HCT116 (cell line): ENCODE data around the gene DDX18. TPM values are rescaled to one million over a fixed set of nuclear protein-coding genes. Genes with fewer than 3 reads are reported as not detected.

Source experiments
- ATAC-seq: fragments of 200-7000 bp; cut with Tn5 transposase; 2 replicates; pipeline ENCODE4 v1.9.1; 2020; ENCODE audit warnings: mild to moderate bottlenecking, moderate library complexity
- BruUV-seq: library from RNA; stranded (reverse); fragments of 400-500 nt; replicated peaks from 2 replicates; lab custom pipeline; 2021; lab: Mats Ljungman, UMichigan
- CTCF ChIA-PET: fragments of 300-600 bp; sonication (Branson Sonifier 250); formaldehyde crosslinking; loops from one replicate; lab custom pipeline; 2021; ENCODE audit warnings: antibody characterized with exemption; lab: Charles Lee
- POLR2A ChIA-PET: fragments of 300-600, 350-600 bp; sonication (Branson Sonifier 250); formaldehyde crosslinking; loops from one replicate; lab custom pipeline; 2021; ENCODE audit warnings: antibody characterized with exemption; lab: Charles Lee
- RAD21 ChIA-PET, 2 experiments: fragments of 300-600 bp; sonication (Branson Sonifier 250); formaldehyde crosslinking; loops; one replicate each; lab custom pipeline; 2023; ENCODE audit warnings: low total read pairs in 2 of 2; ENCODE audit not compliant: uncharacterized antibody in 2 of 2, unreplicated experiment in 2 of 2, low non-redundant PET in 1 of 2; lab: Charles Lee
- DNase-seq: peaks from one replicate; pipeline ENCODE4 v3.0.0-alpha.2; 2010; ENCODE audit warnings: low read depth, low spot score
- H2AFZ ChIP-seq: fragments of 200-600 bp; shearing (Covaris generic), sonication (generic); 2 replicates; pipeline ENCODE4 v1.6.1; 2017; ENCODE audit warnings: low read depth, mixed run types, mixed read lengths, antibody characterized with exemption, low read length; ENCODE audit not compliant: poor library complexity, severe bottlenecking
- H3K27ac ChIP-seq: 2 replicates; pipeline ENCODE4 v1.5.1; 2012; ENCODE audit warnings: low read depth, low read length
- H3K27me3 ChIP-seq: fragments of 200-600 bp; sonication (generic); 2 replicates; pipeline ENCODE4 v1.6.1; 2016; ENCODE audit warnings: mixed run types, low read length, mixed read lengths; ENCODE audit not compliant: insufficient read depth
- H3K36me3 ChIP-seq, 2 experiments: fragments of 200-500 bp in 1 of 2; fragments of 200-600 bp in 1 of 2; sonication (Bioruptor generic) in 1 of 2; sonication (generic) in 1 of 2; 2 replicates each; pipeline versions ENCODE4 v1.5.1 to v1.6.1; 2014 to 2016; ENCODE audit warnings: low read length in 2 of 2, inconsistent platforms in 1 of 2, mixed read lengths in 1 of 2, mixed run types in 1 of 2; ENCODE audit not compliant: insufficient read depth in 2 of 2, control insufficient read depth in 1 of 2
- H3K4me1 ChIP-seq, 2 experiments: fragments of 200-600 bp in 1 of 2; sonication (generic) in 1 of 2; 2 replicates each; pipeline versions ENCODE4 v1.5.1 to v1.6.1; 2012 to 2017; ENCODE audit warnings: low read length in 2 of 2, inconsistent platforms in 1 of 2, mild to moderate bottlenecking in 1 of 2, mixed read lengths in 1 of 2, mixed run types in 1 of 2, moderate library complexity in 1 of 2; ENCODE audit not compliant: insufficient read depth in 2 of 2, control insufficient read depth in 1 of 2
- H3K4me2 ChIP-seq: fragments of 200-600 bp; sonication (generic); 2 replicates; pipeline ENCODE4 v1.6.1; 2017; ENCODE audit warnings: mixed run types, low read length, mixed read lengths
- H3K4me3 ChIP-seq, 2 experiments: fragments of 200-600 bp in 1 of 2; sonication (generic) in 1 of 2; replicated peaks in 1 of 2; 2 replicates each; pipeline ENCODE4 v1.5.1; 2011 to 2016; ENCODE audit warnings: low read length in 2 of 2, control low read depth in 1 of 2, low read depth in 1 of 2, mild to moderate bottlenecking in 1 of 2, mixed read lengths in 1 of 2, mixed run types in 1 of 2
- H3K79me2 ChIP-seq: fragments of 200-600 bp; sonication (generic); 2 replicates; pipeline ENCODE4 v1.6.1; 2017; ENCODE audit warnings: mild to moderate bottlenecking, mixed run types, low read length, moderate library complexity, mixed read lengths; ENCODE audit not compliant: insufficient read depth
- H3K9ac ChIP-seq: fragments of 200-600 bp; sonication (generic); 2 replicates; pipeline ENCODE4 v1.6.1; 2016; ENCODE audit warnings: low read length, mixed read lengths
- H3K9me2 ChIP-seq: fragments of 200-600 bp; sonication (generic), shearing (Covaris generic); 2 replicates; pipeline ENCODE4 v1.6.1; 2017; ENCODE audit warnings: mixed run types, mild to moderate bottlenecking, moderate library complexity; ENCODE audit not compliant: insufficient read depth
- H3K9me3 ChIP-seq, 2 experiments: fragments of 200-500 bp in 1 of 2; fragments of 200-600 bp in 1 of 2; sonication (Bioruptor generic) in 1 of 2; sonication (generic) in 1 of 2; 2 replicates each; pipeline ENCODE4 v1.6.1; 2014 to 2017; ENCODE audit warnings: low read length in 2 of 2, mixed read lengths in 2 of 2, inconsistent platforms in 1 of 2, low read depth in 1 of 2, mild to moderate bottlenecking in 1 of 2, mixed run types in 1 of 2, moderate library complexity in 1 of 2; ENCODE audit not compliant: control insufficient read depth in 1 of 2, insufficient read depth in 1 of 2
- H4K20me1 ChIP-seq: fragments of 200-600 bp; sonication (generic), shearing (Covaris generic); 2 replicates; pipeline ENCODE4 v1.6.1; 2017; ENCODE audit warnings: mixed run types, mild to moderate bottlenecking, moderate library complexity; ENCODE audit not compliant: insufficient read depth
- CBX3 ChIP-seq: IDR thresholded peaks from 2 replicates; pipeline ENCODE4 v1.6.1; 2012; ENCODE audit warnings: low read depth
- CEBPB ChIP-seq: IDR thresholded peaks from 2 replicates; pipeline ENCODE4 v1.6.1; 2012; ENCODE audit warnings: low read depth
- EGR1 ChIP-seq: IDR thresholded peaks from 2 replicates; pipeline ENCODE4 v1.6.1; 2012; ENCODE audit warnings: low read depth
- ELF1 ChIP-seq: IDR thresholded peaks from 2 replicates; pipeline ENCODE4 v1.6.1; 2012; ENCODE audit warnings: low read depth, borderline replicate concordance
- EZH2phosphoT487 ChIP-seq: fragments of 200-600 bp; IDR thresholded peaks from 2 replicates; pipeline ENCODE4 v1.6.1; 2018; ENCODE audit warnings: antibody characterized with exemption, borderline replicate concordance
- FOSL1 ChIP-seq: IDR thresholded peaks from 2 replicates; pipeline ENCODE4 v1.6.1; 2012; ENCODE audit warnings: low read depth
- JUND ChIP-seq: IDR thresholded peaks from 2 replicates; pipeline ENCODE4 v1.6.1; 2012
- POLR2A ChIP-seq: IDR thresholded peaks from 2 replicates; pipeline ENCODE4 v1.7.0; 2011; ENCODE audit warnings: borderline replicate concordance; ENCODE audit not compliant: insufficient read depth, insufficient read length; ENCODE audit errors: extremely low read depth
- POLR2AphosphoS5 ChIP-seq: IDR thresholded peaks from 2 replicates; pipeline ENCODE4 v1.6.1; 2011; ENCODE audit warnings: mild to moderate bottlenecking, low read depth, low read length, moderate library complexity
- SIN3A ChIP-seq: IDR thresholded peaks from 2 replicates; pipeline ENCODE4 v1.6.1; 2012; ENCODE audit warnings: low read depth
- SP1 ChIP-seq: IDR thresholded peaks from 2 replicates; pipeline ENCODE4 v1.6.1; 2012; ENCODE audit warnings: low read depth
- SRF ChIP-seq: IDR thresholded peaks from 2 replicates; pipeline ENCODE4 v1.6.1; 2012; ENCODE audit warnings: low read depth
- TCF7L2 ChIP-seq: IDR thresholded peaks from 2 replicates; pipeline ENCODE4 v1.7.0; 2011; ENCODE audit warnings: borderline replicate concordance, inconsistent platforms; ENCODE audit not compliant: insufficient read depth, insufficient read length; ENCODE audit errors: extremely low read depth
- ZFX ChIP-seq: fragments of 450-650 bp; IDR thresholded peaks from 2 replicates; pipeline ENCODE4 v1.6.1; 2017
- ZNF274 ChIP-seq: fragments of 200-500 bp; sonication (Bioruptor generic); IDR thresholded peaks from 2 replicates; pipeline ENCODE4 v1.6.1; 2014; ENCODE audit warnings: mild to moderate bottlenecking, low read depth, low read length, inconsistent platforms
- intact Hi-C: fragments of 100-400 bp; cut with micrococcal nuclease; formaldehyde crosslinking; loops from 2 replicates; pipeline ENCODE4 v1.10.0; 2022
- total RNA-seq: library from RNA; stranded (reverse); gene quantifications from one replicate; pipeline ENCODE4 v1.2.1, GENCODE V29; 2021; ENCODE audit not compliant: unreplicated experiment
- TF ChIP-seq, protein P1 (sequence below): IDR thresholded peaks from 2 replicates; pipeline ENCODE4 v1.6.1; 2012
- TF ChIP-seq, protein P2 (sequence below): IDR thresholded peaks from 2 replicates; pipeline ENCODE4 v1.6.1; 2011; ENCODE audit warnings: mild to moderate bottlenecking, low read length, moderate library complexity; ENCODE audit not compliant: insufficient replicate concordance; ENCODE audit errors: extremely low read depth

The DDX18 gene
- total RNA-seq, 1 experiment from 2014 or later = 99.7 TPM

DNA sequence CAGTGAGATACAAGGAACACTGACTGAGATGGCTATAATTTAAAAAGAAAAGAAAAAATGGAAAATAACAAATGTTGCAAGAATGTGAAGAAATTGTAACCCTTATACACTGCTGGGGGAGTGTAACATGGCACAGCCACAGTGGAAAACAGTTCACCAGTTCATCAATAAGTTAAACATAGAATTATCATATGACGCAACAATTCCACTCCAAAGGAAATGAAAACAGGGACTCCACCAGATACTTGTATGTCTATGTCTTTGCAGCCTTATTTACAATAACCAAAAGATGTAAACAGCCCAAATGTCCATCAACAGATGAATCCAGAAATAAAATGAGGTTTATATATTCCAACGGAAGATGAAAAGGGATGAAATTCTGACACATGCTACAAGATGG is 30.8 kb downstream of the DDX18 start:
- no peaks in the 10 kb centered on the region for H3K9me3 ChIP-seq
- ChIA-PET CTCF (no interaction called here), RAD21 (no interaction called here), POLR2A (no interaction called here)
- H2AFZ ChIP-seq = no peak overlapping the region
- TF ChIP-seq CBX3 (no peak), SIN3A (no peak), JUND (no peak), ZFX (no peak), SP1 (no peak), EZH2phosphoT487 (no peak)
- no peak overlapping the region for H3K4me2 ChIP-seq
- 0 out of 2 replicates have a peak, but pooled peaks cover 3% of the 10 kb centered on the region for H3K27me3 ChIP-seq
- no peak overlapping the region for H3K4me3 ChIP-seq
- BruUV-seq = no TSS peak
- no peaks in the 10 kb centered on the region for H3K9me2 ChIP-seq
- H3K36me3 ChIP-seq = no peaks in the 10 kb centered on the region
- H3K79me2 ChIP-seq = no peaks in the 10 kb centered on the region
- no peak for ATAC-seq
- no peaks in the 10 kb centered on the region for H3K4me1 ChIP-seq
- H3K9ac ChIP-seq = no peak overlapping the region
- intact Hi-C loops = no loop called here
- no peak for DNase-seq
- H4K20me1 ChIP-seq = no peaks in the 10 kb centered on the region
- H3K27ac ChIP-seq = no peak overlapping the region

DNA sequence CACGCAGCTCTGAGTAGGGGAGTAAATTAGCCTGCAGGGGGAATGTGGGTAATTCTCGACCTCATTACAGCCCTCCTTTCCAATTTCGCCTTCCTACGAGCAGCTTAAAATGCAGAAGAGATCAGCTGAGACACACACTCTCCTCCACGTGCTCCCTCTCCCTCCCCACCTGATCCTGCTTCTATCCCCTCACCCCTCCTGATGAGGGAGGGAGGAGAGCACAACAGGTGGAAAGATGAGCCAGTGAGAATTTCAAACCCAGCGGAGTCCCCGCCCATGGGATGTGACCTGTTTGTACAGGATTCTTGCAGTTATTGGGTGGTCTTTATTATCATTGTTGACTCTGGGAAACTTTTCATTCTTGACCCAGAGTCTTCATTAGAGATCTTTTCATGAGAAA is 35.5 kb downstream of the DDX18 start:
- no peak overlapping the region for H3K4me2 ChIP-seq
- ChIA-PET CTCF (no interaction called here), RAD21 (no interaction called here), POLR2A (no interaction called here)
- H3K9me2 ChIP-seq = no peaks in the 10 kb centered on the region
- no peaks in the 10 kb centered on the region for H3K4me1 ChIP-seq
- no peak for ATAC-seq
- 0 out of 2 replicates have a peak, but pooled peaks cover 11% of the 10 kb centered on the region for H3K27me3 ChIP-seq
- H2AFZ ChIP-seq = no peak overlapping the region
- TF ChIP-seq POLR2AphosphoS5 (no peak), SP1 (no peak), SRF (no peak), TCF7L2 (no peak), FOSL1 (no peak), POLR2A (no peak), JUND (no peak), SIN3A (no peak), CEBPB (no peak), ELF1 (no peak), ZNF274 (no peak), ZFX (no peak), EGR1 (no peak)
- TF ChIP-seq, protein P1, sequence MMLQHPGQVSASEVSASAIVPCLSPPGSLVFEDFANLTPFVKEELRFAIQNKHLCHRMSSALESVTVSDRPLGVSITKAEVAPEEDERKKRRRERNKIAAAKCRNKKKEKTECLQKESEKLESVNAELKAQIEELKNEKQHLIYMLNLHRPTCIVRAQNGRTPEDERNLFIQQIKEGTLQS = no peak
- TF ChIP-seq, protein P2, sequence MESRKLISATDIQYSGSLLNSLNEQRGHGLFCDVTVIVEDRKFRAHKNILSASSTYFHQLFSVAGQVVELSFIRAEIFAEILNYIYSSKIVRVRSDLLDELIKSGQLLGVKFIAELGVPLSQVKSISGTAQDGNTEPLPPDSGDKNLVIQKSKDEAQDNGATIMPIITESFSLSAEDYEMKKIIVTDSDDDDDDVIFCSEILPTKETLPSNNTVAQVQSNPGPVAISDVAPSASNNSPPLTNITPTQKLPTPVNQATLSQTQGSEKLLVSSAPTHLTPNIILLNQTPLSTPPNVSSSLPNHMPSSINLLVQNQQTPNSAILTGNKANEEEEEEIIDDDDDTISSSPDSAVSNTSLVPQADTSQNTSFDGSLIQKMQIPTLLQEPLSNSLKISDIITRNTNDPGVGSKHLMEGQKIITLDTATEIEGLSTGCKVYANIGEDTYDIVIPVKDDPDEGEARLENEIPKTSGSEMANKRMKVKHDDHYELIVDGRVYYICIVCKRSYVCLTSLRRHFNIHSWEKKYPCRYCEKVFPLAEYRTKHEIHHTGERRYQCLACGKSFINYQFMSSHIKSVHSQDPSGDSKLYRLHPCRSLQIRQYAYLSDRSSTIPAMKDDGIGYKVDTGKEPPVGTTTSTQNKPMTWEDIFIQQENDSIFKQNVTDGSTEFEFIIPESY = no peak
- intact Hi-C loops = no loop called here
- no peak overlapping the region for H3K4me3 ChIP-seq
- no peaks in the 10 kb centered on the region for H3K36me3 ChIP-seq
- no peak for DNase-seq
- H3K27ac ChIP-seq = no peak overlapping the region
- no peaks in the 10 kb centered on the region for H3K79me2 ChIP-seq
- no peak overlapping the region for H3K9ac ChIP-seq
- H3K9me3 ChIP-seq = no peaks in the 10 kb centered on the region
- H4K20me1 ChIP-seq = no peaks in the 10 kb centered on the region
- no TSS peak for BruUV-seq
